Measurements from ENCODE around the gene MAGI2.

Gene MAGI2

DNA sequence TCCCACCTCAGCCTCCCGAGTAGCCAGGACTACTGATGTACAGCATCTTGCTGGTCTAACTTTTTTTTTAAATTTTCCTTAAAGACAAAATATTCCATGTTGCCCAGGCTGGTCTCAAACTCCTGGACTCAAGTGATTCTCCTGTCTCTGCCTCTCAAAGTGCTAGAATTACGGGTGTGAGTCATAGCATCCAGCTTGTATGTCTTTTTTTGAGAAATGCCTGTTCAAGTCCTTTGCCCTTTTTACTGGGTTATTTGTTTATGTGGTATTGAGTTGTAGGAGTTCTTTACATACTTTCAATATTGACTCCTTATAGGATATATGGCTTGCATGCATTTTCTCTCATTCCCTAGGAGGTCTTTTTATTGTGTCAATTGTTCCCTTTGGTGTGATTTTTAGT lies 486.4 kb downstream of the MAGI2 start:
- DNase-seq (no peak), ATAC-seq (no peak)
- H3K4me3 Mint-ChIP-seq: no peak overlapping the region
- H3K36me3 Mint-ChIP-seq (ENCODE audit: low read depth): no peaks in the 10 kb centered on the region
- H3K27ac Mint-ChIP-seq: no peak overlapping the region
- H3K4me1 Mint-ChIP-seq: no peaks in the 10 kb centered on the region
- H3K9me3 Mint-ChIP-seq: peaks cover 6% of the 10 kb centered on the region
- no peaks in the 10 kb centered on the region for H3K27me3 Mint-ChIP-seq

DNA sequence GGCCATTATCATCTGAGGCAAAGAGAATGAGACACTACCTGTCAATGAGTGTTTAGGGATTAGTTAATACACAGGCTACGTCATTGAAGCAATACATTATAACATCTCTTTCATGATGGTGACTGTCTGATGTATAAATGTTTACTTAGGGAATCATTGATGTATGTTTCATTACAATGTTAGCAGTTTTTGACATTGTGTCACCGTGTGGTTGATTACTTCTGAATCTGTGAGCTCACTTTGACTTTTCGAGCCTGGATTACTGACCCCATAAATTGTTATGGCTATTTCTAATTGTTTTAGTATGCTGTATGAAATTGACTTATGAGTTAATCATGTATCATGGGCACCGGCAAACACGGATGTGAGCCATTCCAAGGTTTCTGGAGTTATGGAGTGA lies 494.0 kb downstream of the MAGI2 start:
- no peak for DNase-seq
- Mint-ChIP-seq H3K9me3 (no peaks in the 10 kb centered on the region), H3K4me3 (no peak overlapping the region), H3K27ac (no peak overlapping the region), H3K27me3 (no peaks in the 10 kb centered on the region), H3K4me1 (no peaks in the 10 kb centered on the region), H3K36me3 (ENCODE audit: low read depth) (no peaks in the 10 kb centered on the region)
- no peak for ATAC-seq

- Mint-ChIP-seq H3K9me3 (no peaks in the 10 kb centered on the region), H3K4me3 (no peak overlapping the region), H3K36me3 (ENCODE audit: low read depth) (no peaks in the 10 kb centered on the region), H3K27me3 (no peaks in the 10 kb centered on the region), H3K27ac (no peak overlapping the region), H3K4me1 (no peaks in the 10 kb centered on the region)
- DNase-seq: no peak
- no peak for ATAC-seq
Observed at GRCh38 chr7:78955329-78955728, 498.1 kb downstream of the MAGI2 start.

DNA sequence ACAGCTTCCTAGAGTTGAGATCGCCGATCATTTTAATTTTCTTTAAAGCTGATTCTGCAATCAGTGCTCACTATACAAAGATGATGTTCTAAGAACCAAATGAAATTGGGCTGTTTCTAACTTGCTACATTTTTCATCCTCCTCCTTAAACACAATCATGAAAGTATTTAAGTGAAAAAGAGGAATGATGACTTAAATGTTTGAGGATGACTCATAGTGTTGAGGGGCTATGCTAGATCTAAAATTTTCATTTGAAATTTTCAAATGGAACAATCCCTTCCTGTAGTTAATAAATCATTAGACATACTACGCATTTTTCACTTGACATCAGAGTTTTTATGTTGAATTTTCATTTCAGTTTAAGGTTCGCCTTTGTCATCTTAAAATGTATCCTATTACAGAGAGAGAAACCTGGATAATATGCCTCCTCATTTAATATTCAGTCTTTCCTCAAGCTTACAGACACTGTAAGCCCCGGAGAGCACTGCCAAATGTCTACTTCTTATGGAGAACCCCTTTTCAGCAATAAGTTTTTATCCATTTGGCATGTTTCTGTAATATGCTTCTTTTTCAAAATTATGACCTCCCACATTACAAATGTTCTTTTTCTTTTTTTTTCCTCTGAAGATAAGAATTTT lies 499.6 kb downstream of the MAGI2 start:
- no peak for DNase-seq
- Mint-ChIP-seq H3K4me1 (no peaks in the 10 kb centered on the region), H3K4me3 (no peak overlapping the region)

DNA sequence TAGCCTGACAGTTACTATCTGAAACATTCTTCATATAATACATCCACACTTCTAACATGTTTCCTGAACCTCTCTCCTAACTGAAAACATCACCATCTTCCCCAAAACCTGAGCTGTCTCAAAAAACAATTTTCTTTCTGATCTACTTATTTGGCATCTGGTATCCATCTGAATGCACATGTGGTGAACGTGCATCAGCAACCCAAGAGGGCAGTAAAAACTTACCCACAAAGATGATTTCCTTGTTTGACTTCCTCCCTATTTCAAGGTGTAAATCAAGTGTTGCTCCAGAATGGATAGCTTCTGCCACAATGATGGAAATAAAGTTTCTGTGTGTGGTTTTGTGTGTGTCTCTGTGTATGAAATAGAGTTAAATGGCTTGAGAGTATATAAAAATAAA lies 500.4 kb downstream of the MAGI2 start:
- Mint-ChIP-seq H3K27me3 (no peaks in the 10 kb centered on the region), H3K36me3 (ENCODE audit: low read depth) (no peaks in the 10 kb centered on the region), H3K9me3 (no peaks in the 10 kb centered on the region), H3K27ac (no peak overlapping the region), H3K4me3 (no peak overlapping the region), H3K4me1 (no peaks in the 10 kb centered on the region)
- no peak for DNase-seq
- ATAC-seq: no peak

More for the DNA sequence above, 499.6 kb downstream of the MAGI2 start:
- H3K27me3 Mint-ChIP-seq: no peaks in the 10 kb centered on the region
- no peak for ATAC-seq
- no peaks in the 10 kb centered on the region for H3K36me3 Mint-ChIP-seq (ENCODE audit: low read depth)
- no peaks in the 10 kb centered on the region for H3K9me3 Mint-ChIP-seq
- H3K27ac Mint-ChIP-seq: no peak overlapping the region

GRCh38 chr7:78939669-78940068 lies 513.8 kb downstream of the MAGI2 start:
- Mint-ChIP-seq H3K27ac (no peak overlapping the region), H3K4me1 (no peaks in the 10 kb centered on the region), H3K4me3 (no peak overlapping the region), H3K9me3 (peaks cover 5% of the 10 kb centered on the region), H3K36me3 (ENCODE audit: low read depth) (no peaks in the 10 kb centered on the region), H3K27me3 (no peaks in the 10 kb centered on the region)
- ATAC-seq: no peak
- no peak for DNase-seq

DNA sequence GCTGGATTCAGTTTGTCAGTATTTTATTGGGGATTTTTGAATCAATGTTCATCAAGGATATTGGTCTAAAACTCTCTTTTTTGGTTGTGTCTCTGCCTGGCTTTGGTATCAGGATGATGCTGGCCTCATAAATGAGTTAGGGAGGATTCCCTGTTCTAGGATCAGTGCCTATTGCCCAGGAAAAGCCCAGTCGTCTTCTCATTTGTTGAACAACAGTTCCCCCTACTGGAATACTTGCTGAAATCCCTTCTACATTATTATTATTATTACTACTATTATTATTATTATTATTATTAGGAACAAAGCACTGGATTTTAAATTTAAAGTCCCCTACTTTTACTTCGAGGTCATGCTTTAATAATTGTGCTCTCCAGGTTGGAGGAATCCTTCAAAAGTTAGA lies 528.9 kb downstream of the MAGI2 start:
- Mint-ChIP-seq H3K4me3 (no peak overlapping the region), H3K27ac (no peak overlapping the region), H3K27me3 (no peaks in the 10 kb centered on the region), H3K4me1 (no peaks in the 10 kb centered on the region), H3K9me3 (no peaks in the 10 kb centered on the region), H3K36me3 (ENCODE audit: low read depth) (no peaks in the 10 kb centered on the region)
- ATAC-seq: no peak
- DNase-seq: no peak

DNA sequence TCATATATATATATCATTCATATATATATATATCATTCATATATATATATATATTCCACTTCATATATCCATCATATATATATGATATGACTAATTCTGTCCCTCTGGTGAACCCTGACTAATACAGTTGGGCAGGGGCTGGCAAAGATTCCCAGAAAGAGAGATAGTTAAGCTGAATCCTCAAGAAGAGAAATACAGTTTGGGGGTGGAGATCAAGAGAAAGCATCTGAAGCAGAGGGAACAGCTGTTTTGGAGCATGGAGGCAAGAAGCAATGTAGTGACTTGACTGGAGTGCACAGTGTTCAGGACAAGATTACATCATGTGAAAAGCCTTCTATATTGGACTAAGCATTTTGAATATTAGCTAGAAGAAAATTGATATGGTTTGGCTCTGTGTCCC lies 540.7 kb downstream of the MAGI2 start:
- DNase-seq: no peak
- no peak for ATAC-seq
- H3K4me3 Mint-ChIP-seq: no peak overlapping the region
- H3K4me1 Mint-ChIP-seq: no peaks in the 10 kb centered on the region
- peaks cover 9% of the 10 kb centered on the region for H3K9me3 Mint-ChIP-seq
- H3K36me3 Mint-ChIP-seq (ENCODE audit: low read depth): no peaks in the 10 kb centered on the region
- no peak overlapping the region for H3K27ac Mint-ChIP-seq
- no peaks in the 10 kb centered on the region for H3K27me3 Mint-ChIP-seq

GRCh38 chr7:78906735-78907134 lies 546.7 kb downstream of the MAGI2 start:
- H3K9me3 Mint-ChIP-seq: peaks cover 13% of the 10 kb centered on the region
- ATAC-seq: no peak
- no peak for DNase-seq

DNA sequence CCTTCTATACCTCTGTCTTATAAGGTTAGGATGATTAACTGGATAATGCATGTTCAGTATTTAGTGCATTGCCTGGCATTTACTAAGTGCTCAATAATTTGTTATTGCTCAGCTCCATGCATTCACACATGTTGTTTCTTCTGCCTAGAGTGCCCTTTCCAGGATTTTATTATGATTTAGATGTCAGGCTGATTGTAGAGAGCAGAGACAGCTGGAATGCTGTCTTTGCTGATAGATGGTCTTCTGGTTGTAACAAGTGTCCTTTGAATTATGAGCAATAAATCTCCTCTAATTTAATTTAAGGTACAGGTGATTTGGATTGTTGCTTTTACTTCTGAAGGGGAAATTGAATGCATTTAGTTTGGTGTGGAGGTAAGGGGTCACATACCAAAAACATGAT lies 548.0 kb downstream of the MAGI2 start:
- Mint-ChIP-seq H3K27me3 (no peaks in the 10 kb centered on the region), H3K36me3 (ENCODE audit: low read depth) (no peaks in the 10 kb centered on the region), H3K27ac (no peak overlapping the region), H3K4me3 (no peak overlapping the region), H3K9me3 (peaks cover 13% of the 10 kb centered on the region), H3K4me1 (no peaks in the 10 kb centered on the region)
- no peak for ATAC-seq
- no peak for DNase-seq

More at GRCh38 chr7:78906735-78907134, 546.7 kb downstream of the MAGI2 start:
- Mint-ChIP-seq H3K27ac (no peak overlapping the region), H3K4me3 (no peak overlapping the region), H3K27me3 (no peaks in the 10 kb centered on the region), H3K4me1 (no peaks in the 10 kb centered on the region), H3K36me3 (ENCODE audit: low read depth) (no peaks in the 10 kb centered on the region)

GRCh38 chr7:78904983-78905382 lies 548.5 kb downstream of the MAGI2 start:
- Mint-ChIP-seq H3K27me3 (no peaks in the 10 kb centered on the region), H3K9me3 (peaks cover 18% of the 10 kb centered on the region), H3K4me3 (no peak overlapping the region), H3K4me1 (no peaks in the 10 kb centered on the region), H3K36me3 (ENCODE audit: low read depth) (no peaks in the 10 kb centered on the region), H3K27ac (no peak overlapping the region)
- DNase-seq (no peak), ATAC-seq (no peak)

DNA sequence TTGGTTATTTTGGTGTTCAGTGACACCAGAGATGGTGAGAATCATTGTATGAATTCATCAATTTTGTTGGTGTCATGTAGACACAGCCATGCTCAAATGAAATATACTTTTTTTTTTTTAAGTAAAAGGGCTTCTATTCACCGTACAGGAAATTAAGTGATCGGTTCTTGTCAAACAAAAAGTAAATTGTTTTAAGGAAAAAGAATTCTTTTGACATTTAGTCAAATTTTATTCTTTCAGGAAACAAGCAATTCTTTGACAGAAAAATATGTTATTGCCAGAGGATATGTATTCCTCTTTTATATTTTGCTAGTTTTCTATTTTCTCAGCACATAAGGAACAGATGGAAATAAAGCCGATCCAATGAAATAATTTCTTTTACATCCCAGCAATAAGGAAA lies 551.9 kb downstream of the MAGI2 start:
- no peak overlapping the region for H3K4me3 Mint-ChIP-seq
- no peaks in the 10 kb centered on the region for H3K4me1 Mint-ChIP-seq
- H3K9me3 Mint-ChIP-seq: peaks cover 15% of the 10 kb centered on the region
- no peaks in the 10 kb centered on the region for H3K36me3 Mint-ChIP-seq (ENCODE audit: low read depth)
- DNase-seq: no peak
- no peaks in the 10 kb centered on the region for H3K27me3 Mint-ChIP-seq
- no peak overlapping the region for H3K27ac Mint-ChIP-seq
- ATAC-seq: no peak

- H3K4me1 Mint-ChIP-seq: no peaks in the 10 kb centered on the region
Observed at GRCh38 chr7:78900806-78901205, 552.7 kb downstream of the MAGI2 start.

DNA sequence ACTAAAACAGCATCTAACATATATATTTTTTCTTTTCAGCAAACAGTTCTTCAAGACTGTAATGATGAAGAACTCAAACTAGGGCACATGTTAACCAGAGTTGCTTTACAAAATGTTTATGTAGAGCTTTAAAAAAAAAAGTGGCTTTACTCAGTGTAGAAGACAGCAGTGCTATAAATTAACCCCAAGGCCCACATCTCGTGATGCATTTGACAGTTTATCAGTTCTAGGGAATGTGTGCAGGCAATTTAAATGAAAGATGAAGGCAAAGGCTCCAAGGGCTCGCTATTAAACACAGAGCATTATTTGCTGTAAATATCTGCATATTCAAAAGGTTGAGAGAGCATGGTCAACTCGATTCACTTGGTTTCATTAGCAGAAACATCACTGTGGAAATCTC lies 558.1 kb downstream of the MAGI2 start:
- Mint-ChIP-seq H3K36me3 (ENCODE audit: low read depth) (no peaks in the 10 kb centered on the region), H3K27ac (no peak overlapping the region), H3K27me3 (no peaks in the 10 kb centered on the region), H3K4me1 (no peaks in the 10 kb centered on the region), H3K4me3 (no peak overlapping the region), H3K9me3 (peaks cover 4% of the 10 kb centered on the region)
- DNase-seq (no peak), ATAC-seq (no peak)

More at GRCh38 chr7:78900806-78901205, 552.7 kb downstream of the MAGI2 start:
- no peak for ATAC-seq
- no peak for DNase-seq
- H3K27me3 Mint-ChIP-seq: no peaks in the 10 kb centered on the region
- no peak overlapping the region for H3K27ac Mint-ChIP-seq
- H3K9me3 Mint-ChIP-seq: peaks cover 15% of the 10 kb centered on the region
- no peak overlapping the region for H3K4me3 Mint-ChIP-seq
- H3K36me3 Mint-ChIP-seq (ENCODE audit: low read depth): no peaks in the 10 kb centered on the region

DNA sequence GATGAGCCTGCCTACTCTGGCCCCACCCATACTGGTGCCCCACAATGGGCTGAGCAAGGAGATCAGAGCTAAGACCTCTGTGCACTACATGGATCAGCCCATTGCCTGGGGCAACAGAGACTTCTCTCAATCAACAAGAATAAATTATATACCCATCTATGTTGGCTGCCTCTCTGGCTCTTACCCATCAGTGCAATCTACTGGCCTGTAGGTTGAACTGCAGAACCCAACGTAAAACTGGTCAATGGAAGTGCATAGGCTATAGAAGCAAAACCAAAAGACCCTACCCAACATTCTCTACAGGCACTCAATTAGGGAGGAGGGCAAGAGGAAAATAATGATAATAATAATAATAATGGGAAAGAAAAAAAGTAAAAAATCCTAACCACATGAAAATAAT lies 574.3 kb downstream of the MAGI2 start:
- no peaks in the 10 kb centered on the region for H3K27me3 Mint-ChIP-seq
- H3K9me3 Mint-ChIP-seq: peaks cover 25% of the 10 kb centered on the region
- ATAC-seq (no peak), DNase-seq (no peak)
- H3K27ac Mint-ChIP-seq: no peak overlapping the region
- H3K4me1 Mint-ChIP-seq: no peaks in the 10 kb centered on the region
- no peaks in the 10 kb centered on the region for H3K36me3 Mint-ChIP-seq (ENCODE audit: low read depth)
- H3K4me3 Mint-ChIP-seq: no peak overlapping the region

DNA sequence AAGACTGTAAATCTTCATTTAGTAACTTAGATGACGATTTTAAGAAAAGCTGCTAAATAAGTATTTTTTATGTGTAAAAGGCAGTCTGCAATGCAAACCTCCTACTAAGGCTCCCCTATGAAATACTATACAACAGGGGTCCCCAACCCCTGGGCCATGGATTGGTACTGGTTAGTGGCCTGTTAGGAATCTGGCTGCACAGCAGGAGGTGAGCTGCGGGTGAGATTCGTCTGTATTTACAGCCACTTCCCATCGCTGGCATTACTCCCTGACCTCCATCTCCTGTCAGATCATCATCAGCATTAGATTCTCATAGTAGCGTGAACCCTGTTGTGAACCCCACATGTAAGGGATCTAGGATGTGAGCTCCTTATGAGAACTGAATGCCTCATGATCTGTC lies 580.4 kb downstream of the MAGI2 start:
- no peak for ATAC-seq

More for the DNA sequence above, 580.4 kb downstream of the MAGI2 start:
- no peaks in the 10 kb centered on the region for H3K36me3 Mint-ChIP-seq (ENCODE audit: low read depth)
- H3K27me3 Mint-ChIP-seq: no peaks in the 10 kb centered on the region
- no peak overlapping the region for H3K27ac Mint-ChIP-seq
- H3K9me3 Mint-ChIP-seq: peaks cover 19% of the 10 kb centered on the region
- no peaks in the 10 kb centered on the region for H3K4me1 Mint-ChIP-seq
- no peak overlapping the region for H3K4me3 Mint-ChIP-seq
- no peak for DNase-seq

All from activated naive CD8-positive, alpha-beta T cell treated with anti-CD3 and anti-CD28 coated beads, Interleukin-2, amount 50 U/mL, for 24 hours (primary cell).